Mesenchymal stem cell (in vitro differentiated cells and primary cell): ENCODE data around the gene DSG2.

Source experiments
- DNase-seq: peaks from one replicate; pipeline ENCODE4 v3.0.0-alpha.2; 2013
- H2AFZ ChIP-seq: one replicate; pipeline ENCODE4 v1.6.1; 2013; ENCODE audit warnings: low read depth, mild to moderate bottlenecking, control low read depth, inconsistent platforms, low read length, moderate library complexity
- H2AK5ac ChIP-seq: 2 replicates; pipeline ENCODE4 v1.6.1; 2013; ENCODE audit warnings: low read length, moderate library complexity, mild to moderate bottlenecking, inconsistent platforms; ENCODE audit not compliant: severe bottlenecking
- H2BK120ac ChIP-seq: one replicate; pipeline ENCODE4 v1.6.1; 2013; ENCODE audit warnings: low read depth, mild to moderate bottlenecking, inconsistent platforms, low read length, moderate library complexity
- H2BK12ac ChIP-seq, 2 experiments: one replicate each; pipeline ENCODE4 v1.6.1; 2013; ENCODE audit warnings: inconsistent platforms in 2 of 2, low read length in 2 of 2, mild to moderate bottlenecking in 2 of 2, moderate library complexity in 2 of 2, control low read depth in 1 of 2
- H2BK15ac ChIP-seq: one replicate; pipeline ENCODE4 v1.6.1; 2013; ENCODE audit warnings: mild to moderate bottlenecking, low read depth, inconsistent platforms; ENCODE audit not compliant: poor library complexity, severe bottlenecking
- H2BK5ac ChIP-seq: 2 replicates; pipeline ENCODE4 v1.6.1; 2013; ENCODE audit warnings: low read depth, mild to moderate bottlenecking, low read length, control low read depth, inconsistent platforms; ENCODE audit not compliant: poor library complexity, severe bottlenecking
- H3K14ac ChIP-seq, 2 experiments: one replicate each; pipeline ENCODE4 v1.6.1; 2013; ENCODE audit warnings: inconsistent platforms in 2 of 2, low read length in 2 of 2, control low read depth in 1 of 2, mild to moderate bottlenecking in 1 of 2, moderate library complexity in 1 of 2
- H3K18ac ChIP-seq, 2 experiments: one replicate each; pipeline ENCODE4 v1.6.1; 2013; ENCODE audit warnings: inconsistent platforms in 2 of 2, low read length in 2 of 2, control low read depth in 1 of 2, low read depth in 1 of 2, mild to moderate bottlenecking in 1 of 2
- H3K23ac ChIP-seq, 2 experiments: one replicate each; pipeline ENCODE4 v1.6.1; 2013; ENCODE audit warnings: inconsistent platforms in 2 of 2, low read length in 2 of 2, mild to moderate bottlenecking in 2 of 2, moderate library complexity in 2 of 2, control low read depth in 1 of 2
- H3K27ac ChIP-seq: 2 replicates; pipeline ENCODE4 v1.5.1; 2013; ENCODE audit warnings: mild to moderate bottlenecking, moderate library complexity, low read length, control low read depth, inconsistent platforms; ENCODE audit not compliant: poor library complexity, severe bottlenecking
- H3K27me3 ChIP-seq, 2 experiments: 2 replicates each; pipeline versions ENCODE4 v1.6.1 to v1.7.0; 2013; ENCODE audit warnings: low read length in 2 of 2, mild to moderate bottlenecking in 2 of 2, moderate library complexity in 2 of 2, control low read depth in 1 of 2, inconsistent platforms in 1 of 2; ENCODE audit not compliant: control insufficient read depth in 1 of 2, insufficient read depth in 1 of 2
- H3K36me3 ChIP-seq, 2 experiments: 2 replicates each; pipeline versions ENCODE4 v1.6.1 to v1.7.0; 2013; ENCODE audit warnings: low read length in 2 of 2, control low read depth in 1 of 2, inconsistent platforms in 1 of 2, low read depth in 1 of 2, mild to moderate bottlenecking in 1 of 2; ENCODE audit not compliant: insufficient read depth in 2 of 2, control insufficient read depth in 1 of 2
- H3K4ac ChIP-seq, 2 experiments: one replicate each; pipeline ENCODE4 v1.6.1; 2013; ENCODE audit warnings: inconsistent platforms in 2 of 2, low read length in 2 of 2, mild to moderate bottlenecking in 2 of 2, moderate library complexity in 2 of 2, control low read depth in 1 of 2, low read depth in 1 of 2
- H3K4me1 ChIP-seq: 2 replicates; pipeline ENCODE4 v1.6.1; 2013; ENCODE audit warnings: low read depth, low read length, control low read depth; ENCODE audit not compliant: control insufficient read depth, insufficient read depth
- H3K4me2 ChIP-seq: 2 replicates; pipeline ENCODE4 v1.6.1; 2013; ENCODE audit warnings: low read length, mild to moderate bottlenecking, inconsistent platforms; ENCODE audit not compliant: poor library complexity, severe bottlenecking
- H3K4me3 ChIP-seq, 2 experiments: 2 replicates each; pipeline versions ENCODE4 v1.5.1 to v1.7.0; 2013; ENCODE audit warnings: low read length in 2 of 2, mild to moderate bottlenecking in 2 of 2, control low read depth in 1 of 2, low read depth in 1 of 2; ENCODE audit not compliant: insufficient read depth in 1 of 2
- H3K79me1 ChIP-seq: replicated peaks from 2 replicates; pipeline ENCODE4 v1.6.1; 2013; ENCODE audit warnings: mild to moderate bottlenecking, control low read depth, low read length, inconsistent platforms; ENCODE audit not compliant: poor library complexity, severe bottlenecking
- H3K9ac ChIP-seq: 2 replicates; pipeline ENCODE4 v1.7.0; 2013; ENCODE audit warnings: mild to moderate bottlenecking, low read length, moderate library complexity
- H3K9me3 ChIP-seq: 2 replicates; pipeline ENCODE4 v1.7.0; 2013; ENCODE audit warnings: mild to moderate bottlenecking, low read length; ENCODE audit not compliant: control insufficient read depth
- H4K8ac ChIP-seq: one replicate; pipeline ENCODE4 v1.6.1; 2013; ENCODE audit warnings: inconsistent platforms, mild to moderate bottlenecking, low read length, moderate library complexity
- H4K91ac ChIP-seq: one replicate; pipeline ENCODE4 v1.6.1; 2013; ENCODE audit warnings: mild to moderate bottlenecking, low read length, inconsistent platforms
- WGBS: methylation state at CpG from one replicate; pipeline ENCODE4 v1.1.7; 2013; ENCODE audit warnings: mixed read lengths; 5-methylcytosine and 5-hydroxymethylcytosine counted together

Gene DSG2

DNA sequence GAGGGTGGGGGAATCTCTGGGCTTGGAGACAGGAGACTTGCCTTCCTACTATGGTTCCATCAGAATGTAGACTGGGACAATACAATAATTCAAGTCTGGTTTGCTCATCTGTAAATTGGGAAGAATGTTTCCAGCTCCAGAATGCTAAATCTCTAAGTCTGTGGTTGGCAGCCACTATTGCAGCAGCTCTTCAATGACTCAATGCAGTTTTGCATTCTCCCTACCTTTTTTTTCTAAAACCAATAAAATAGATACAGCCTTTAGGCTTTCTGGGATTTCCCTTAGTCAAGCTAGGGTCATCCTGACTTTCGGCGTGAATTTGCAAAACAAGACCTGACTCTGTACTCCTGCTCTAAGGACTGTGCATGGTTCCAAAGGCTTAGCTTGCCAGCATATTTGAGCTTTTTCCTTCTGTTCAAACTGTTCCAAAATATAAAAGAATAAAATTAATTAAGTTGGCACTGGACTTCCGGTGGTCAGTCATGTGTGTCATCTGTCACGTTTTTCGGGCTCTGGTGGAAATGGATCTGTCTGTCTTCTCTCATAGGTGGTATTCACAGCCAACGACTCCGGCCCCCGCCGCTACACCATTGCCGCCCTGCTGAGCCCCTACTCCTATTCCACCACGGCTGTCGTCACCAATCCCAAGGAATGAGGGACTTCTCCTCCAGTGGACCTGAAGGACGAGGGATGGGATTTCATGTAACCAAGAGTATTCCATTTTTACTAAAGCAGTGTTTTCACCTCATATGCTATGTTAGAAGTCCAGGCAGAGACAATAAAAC lies 100.2 kb downstream of the DSG2 start:
- H3K36me3 ChIP-seq, result no peaks in the 10 kb centered on the region

More for the DNA sequence above, 100.2 kb downstream of the DSG2 start:
- Histone ChIP-seq H3K79me1 (no peaks in the 10 kb centered on the region), H4K91ac (no peak overlapping the region), H3K9ac (no peak overlapping the region), H2BK5ac (no peak overlapping the region), H3K27me3 (peaks cover 0 to 2% of the 10 kb centered on the region in 2 experiments), H3K18ac (no peak overlapping the region), H3K4ac (no peak overlapping the region), H3K14ac (no peak overlapping the region), H3K9me3 (no peaks in the 10 kb centered on the region), H2BK12ac (no peak overlapping the region), H3K23ac (no peak overlapping the region), H2AFZ (no peak overlapping the region), H3K4me3 (no peak overlapping the region), H4K8ac (no peak overlapping the region), H3K27ac (no peak overlapping the region), H3K4me1 (peaks cover 6% of the 10 kb centered on the region), H3K4me2 (no peak overlapping the region), H2BK120ac (no peak overlapping the region), H2AK5ac (no peak overlapping the region), H2BK15ac (no peak overlapping the region)
- WGBS, result 95% methylated on average over 12 of the region's 13 CpGs
- no peak for DNase-seq
